H9 (cell line): ENCODE measurements around the gene CACNA2D3. TPM values are rescaled to one million over a fixed set of nuclear protein-coding genes. Genes with fewer than 3 reads are reported as not detected.

Experiments
- DNase-seq: peaks from one replicate; pipeline ENCODE4 v3.0.0-alpha.2; 2017
- H2AFZ ChIP-seq: one replicate; pipeline ENCODE4 v1.6.1; 2013; ENCODE audit warnings: mild to moderate bottlenecking, low read length, control low read depth, moderate library complexity
- H2AK5ac ChIP-seq: 2 replicates; pipeline ENCODE4 v1.6.1; 2013; ENCODE audit warnings: low read length, control low read depth, mixed read lengths; ENCODE audit not compliant: insufficient read length
- H2BK120ac ChIP-seq: one replicate; pipeline ENCODE4 v1.6.1; 2013; ENCODE audit warnings: low read depth, mild to moderate bottlenecking, low read length, control low read depth, inconsistent platforms; ENCODE audit not compliant: poor library complexity, severe bottlenecking
- H2BK12ac ChIP-seq: 2 replicates; pipeline ENCODE4 v1.6.1; 2013; ENCODE audit warnings: low read length, control low read depth, mixed read lengths, low read depth; ENCODE audit not compliant: insufficient read length
- H2BK15ac ChIP-seq: 2 replicates; pipeline ENCODE4 v1.6.1; 2013; ENCODE audit warnings: low read depth, low read length, control low read depth
- H2BK20ac ChIP-seq: one replicate; pipeline ENCODE4 v1.6.1; 2013; ENCODE audit warnings: low read depth, mild to moderate bottlenecking, low read length, control low read depth, inconsistent platforms; ENCODE audit not compliant: poor library complexity, severe bottlenecking
- H2BK5ac ChIP-seq: 2 replicates; pipeline ENCODE4 v1.6.1; 2013; ENCODE audit warnings: low read length, control low read depth, mixed read lengths; ENCODE audit not compliant: insufficient read length
- H3K14ac ChIP-seq: 2 replicates; pipeline ENCODE4 v1.6.1; 2013; ENCODE audit warnings: low read length, control low read depth; ENCODE audit not compliant: insufficient read depth
- H3K18ac ChIP-seq: 2 replicates; pipeline ENCODE4 v1.6.1; 2013; ENCODE audit warnings: low read depth, mild to moderate bottlenecking, mixed read lengths, low read length, control low read depth; ENCODE audit not compliant: insufficient read length
- H3K23ac ChIP-seq: 2 replicates; pipeline ENCODE4 v1.6.1; 2013; ENCODE audit warnings: low read length, control low read depth, mixed read lengths, low read depth; ENCODE audit not compliant: insufficient read length
- H3K23me2 ChIP-seq: 2 replicates; pipeline ENCODE4 v1.6.1; 2013; ENCODE audit warnings: low read depth, mild to moderate bottlenecking, mixed read lengths, low read length, control low read depth; ENCODE audit not compliant: insufficient read length, poor library complexity, severe bottlenecking
- H3K27ac ChIP-seq: 2 replicates; pipeline ENCODE4 v1.5.1; 2013; ENCODE audit warnings: low read length, control low read depth, mixed read lengths, low read depth; ENCODE audit not compliant: insufficient read length
- H3K27me3 ChIP-seq: 2 replicates; pipeline ENCODE4 v1.6.1; 2013; ENCODE audit warnings: low read length, control low read depth, inconsistent platforms; ENCODE audit not compliant: insufficient read depth
- H3K4ac ChIP-seq: 2 replicates; pipeline ENCODE4 v1.6.1; 2013; ENCODE audit warnings: low read depth, mild to moderate bottlenecking, control low read depth, inconsistent platforms, low read length, moderate library complexity
- H3K4me1 ChIP-seq: 2 replicates; pipeline ENCODE4 v1.6.1; 2013; ENCODE audit warnings: low read length, control low read depth, inconsistent platforms; ENCODE audit not compliant: insufficient read depth
- H3K4me2 ChIP-seq: 2 replicates; pipeline ENCODE4 v1.6.1; 2013; ENCODE audit warnings: low read length, control low read depth, mixed read lengths; ENCODE audit not compliant: insufficient read length, insufficient read depth
- H3K56ac ChIP-seq: 2 replicates; pipeline ENCODE4 v1.6.1; 2013; ENCODE audit warnings: low read depth, mild to moderate bottlenecking, mixed read lengths, low read length, control low read depth; ENCODE audit not compliant: insufficient read length
- H3K79me1 ChIP-seq: 2 replicates; pipeline ENCODE4 v1.6.1; 2013; ENCODE audit warnings: low read depth, mild to moderate bottlenecking, moderate library complexity, low read length, control low read depth, inconsistent platforms; ENCODE audit not compliant: insufficient read depth, poor library complexity, severe bottlenecking
- H3K79me2 ChIP-seq: 2 replicates; pipeline ENCODE4 v1.6.1; 2013; ENCODE audit warnings: low read length, control low read depth, inconsistent platforms; ENCODE audit not compliant: insufficient read depth
- H3K9ac ChIP-seq: 2 replicates; pipeline ENCODE4 v1.6.1; 2013; ENCODE audit warnings: low read length, control low read depth, mixed read lengths; ENCODE audit not compliant: insufficient read length; ENCODE audit errors: extremely low read depth
- H3K9me3 ChIP-seq: one replicate; pipeline ENCODE4 v1.6.1; 2013; ENCODE audit warnings: low read depth, low read length, inconsistent platforms; ENCODE audit not compliant: control insufficient read depth
- H3T11ph ChIP-seq: one replicate; pipeline ENCODE4 v1.6.1; 2013; ENCODE audit warnings: mild to moderate bottlenecking, low read length, control low read depth, inconsistent platforms
- H4K20me1 ChIP-seq: one replicate; pipeline ENCODE4 v1.6.1; 2013; ENCODE audit not compliant: control insufficient read depth, insufficient read length, insufficient read depth
- H4K5ac ChIP-seq: 2 replicates; pipeline ENCODE4 v1.6.1; 2013; ENCODE audit warnings: low read depth, mild to moderate bottlenecking, mixed read lengths, low read length, control low read depth; ENCODE audit not compliant: insufficient read length
- H4K8ac ChIP-seq: replicated peaks from 2 replicates; pipeline ENCODE4 v1.6.1; 2013; ENCODE audit warnings: low read length, control low read depth, mixed read lengths, low read depth; ENCODE audit not compliant: insufficient read length
- H4K91ac ChIP-seq: 2 replicates; pipeline ENCODE4 v1.6.1; 2013; ENCODE audit warnings: low read depth, mild to moderate bottlenecking, moderate library complexity, mixed read lengths, low read length, control low read depth; ENCODE audit not compliant: insufficient read length
- H3K27ac Mint-ChIP-seq, 3 experiments: 2 replicates in 2 of 3; 3 replicates in 1 of 3; pipeline ENCODE4 v1.8.0; 2020 to 2021; ENCODE audit warnings: mixed read lengths in 3 of 3, mild to moderate bottlenecking in 1 of 3, moderate library complexity in 1 of 3
- H3K27me3 Mint-ChIP-seq: 2 replicates; pipeline ENCODE4 v1.8.0; 2021; ENCODE audit warnings: low read depth, mild to moderate bottlenecking, moderate library complexity, mixed read lengths
- H3K36me3 Mint-ChIP-seq, 3 experiments: 2 replicates in 2 of 3; 3 replicates in 1 of 3; pipeline ENCODE4 v1.8.0; 2020 to 2021; ENCODE audit warnings: low read depth in 3 of 3, mixed read lengths in 3 of 3; ENCODE audit not compliant: insufficient read depth in 1 of 3
- H3K4me1 Mint-ChIP-seq, 2 experiments: 2 replicates each; pipeline ENCODE4 v1.8.0; 2020; ENCODE audit warnings: mixed read lengths in 2 of 2
- H3K4me3 Mint-ChIP-seq, 2 experiments: 2 replicates in 1 of 2; 3 replicates in 1 of 2; pipeline ENCODE4 v1.8.0; 2020 to 2021; ENCODE audit warnings: mild to moderate bottlenecking in 2 of 2, mixed read lengths in 2 of 2, moderate library complexity in 1 of 2
- H3K9me3 Mint-ChIP-seq, 2 experiments: 2 replicates in 1 of 2; 3 replicates in 1 of 2; pipeline ENCODE4 v1.8.0; 2020; ENCODE audit warnings: mild to moderate bottlenecking in 2 of 2, mixed read lengths in 2 of 2, moderate library complexity in 1 of 2
- WGBS: extraction: QIAGEN DNeasy Blood & Tissue Kit; methylation state at CpG from one replicate; pipeline ENCODE4 v1.1.7; 2013; ENCODE audit warnings: missing lambda C conversion rate, low lambda C conversion rate, mixed read lengths; ENCODE audit not compliant: insufficient read length; ENCODE audit errors: extremely low coverage; 5-methylcytosine and 5-hydroxymethylcytosine counted together
- total RNA-seq: library from RNA; stranded (reverse); gene quantifications from 2 replicates; pipeline ENCODE4 v1.2.1, GENCODE V29; 2021
- TF ChIP-seq, protein P1 (sequence below): fragments of 200-600 bp; sonication (generic); conservative IDR thresholded peaks from 3 replicates; pipeline ENCODE4 v1.8.0; 2021; ENCODE audit warnings: antibody characterized with exemption, mild to moderate bottlenecking

Gene CACNA2D3
- total RNA-seq, 1 experiment from 2014 or later: 3.2 TPM

DNA sequence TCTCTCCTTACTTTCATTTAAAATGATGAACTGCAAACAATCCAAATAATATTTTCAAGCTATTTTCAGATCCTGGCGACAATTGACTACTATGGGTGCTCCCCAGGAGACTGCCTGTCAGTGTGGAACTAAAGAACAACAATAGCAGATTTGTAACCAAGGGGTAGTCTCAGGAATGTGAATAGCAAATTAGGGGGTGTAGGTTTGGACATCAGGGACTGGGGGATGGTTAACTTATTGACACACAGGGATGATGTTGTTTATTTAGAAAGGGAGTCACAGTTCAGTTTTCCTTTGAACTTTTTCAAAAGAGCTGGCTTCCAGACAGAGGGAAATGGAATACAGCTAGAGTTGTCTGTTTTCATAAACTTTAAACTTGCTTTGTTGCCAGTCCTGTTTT, 575.7 kb downstream of the CACNA2D3 start:
- Histone ChIP-seq H3K23me2 (no peaks in the 10 kb centered on the region), H3K27ac (no peak overlapping the region), H3K4ac (no peak overlapping the region), H2BK20ac (no peak overlapping the region), H4K20me1 (no peaks in the 10 kb centered on the region), H4K5ac (no peak overlapping the region), H3K18ac (no peak overlapping the region), H2BK120ac (no peak overlapping the region), H4K8ac (no peak overlapping the region), H2AFZ (no peak overlapping the region), H4K91ac (no peak overlapping the region), H2AK5ac (no peak overlapping the region), H3K14ac (no peak overlapping the region), H3K23ac (no peak overlapping the region), H2BK15ac (no peak overlapping the region), H3K4me1 (peaks cover 3% of the 10 kb centered on the region; the same call in 1 of the 2 replicates), H2BK5ac (no peak overlapping the region), H3K4me2 (no peak overlapping the region), H2BK12ac (no peak overlapping the region), H3K79me2 (no peaks in the 10 kb centered on the region), H3K9me3 (no peaks in the 10 kb centered on the region), H3K27me3 (no peaks in the 10 kb centered on the region), H3T11ph (no peak overlapping the region), H3K79me1 (no peaks in the 10 kb centered on the region), H3K9ac (no peak overlapping the region), H3K56ac (no peak overlapping the region)
- Mint-ChIP-seq H3K9me3 (no peaks in the 10 kb centered on the region; a peak in 1 of 5 replicates), H3K27ac (no peak overlapping the region; a peak in 2 of 7 replicates), H3K4me3 (no peak overlapping the region), H3K4me1 (peaks cover 34 to 42% of the 10 kb centered on the region in 2 experiments), H3K36me3 (peaks cover 4 to 13% (median 13%) of the 10 kb centered on the region in 3 experiments; a peak in 3 of 7 replicates), H3K27me3 (no peaks in the 10 kb centered on the region)
- DNase-seq: no peak
- TF ChIP-seq, protein P1, sequence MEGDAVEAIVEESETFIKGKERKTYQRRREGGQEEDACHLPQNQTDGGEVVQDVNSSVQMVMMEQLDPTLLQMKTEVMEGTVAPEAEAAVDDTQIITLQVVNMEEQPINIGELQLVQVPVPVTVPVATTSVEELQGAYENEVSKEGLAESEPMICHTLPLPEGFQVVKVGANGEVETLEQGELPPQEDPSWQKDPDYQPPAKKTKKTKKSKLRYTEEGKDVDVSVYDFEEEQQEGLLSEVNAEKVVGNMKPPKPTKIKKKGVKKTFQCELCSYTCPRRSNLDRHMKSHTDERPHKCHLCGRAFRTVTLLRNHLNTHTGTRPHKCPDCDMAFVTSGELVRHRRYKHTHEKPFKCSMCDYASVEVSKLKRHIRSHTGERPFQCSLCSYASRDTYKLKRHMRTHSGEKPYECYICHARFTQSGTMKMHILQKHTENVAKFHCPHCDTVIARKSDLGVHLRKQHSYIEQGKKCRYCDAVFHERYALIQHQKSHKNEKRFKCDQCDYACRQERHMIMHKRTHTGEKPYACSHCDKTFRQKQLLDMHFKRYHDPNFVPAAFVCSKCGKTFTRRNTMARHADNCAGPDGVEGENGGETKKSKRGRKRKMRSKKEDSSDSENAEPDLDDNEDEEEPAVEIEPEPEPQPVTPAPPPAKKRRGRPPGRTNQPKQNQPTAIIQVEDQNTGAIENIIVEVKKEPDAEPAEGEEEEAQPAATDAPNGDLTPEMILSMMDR: no peak
- no CpG with 5 or more reads among the region's 1 CpG for WGBS
